Measurements from ENCODE around the gene RNF34. TPM values are rescaled to one million over a fixed set of nuclear protein-coding genes. Genes with fewer than 3 reads are reported as not detected.

Gene RNF34, protein sequence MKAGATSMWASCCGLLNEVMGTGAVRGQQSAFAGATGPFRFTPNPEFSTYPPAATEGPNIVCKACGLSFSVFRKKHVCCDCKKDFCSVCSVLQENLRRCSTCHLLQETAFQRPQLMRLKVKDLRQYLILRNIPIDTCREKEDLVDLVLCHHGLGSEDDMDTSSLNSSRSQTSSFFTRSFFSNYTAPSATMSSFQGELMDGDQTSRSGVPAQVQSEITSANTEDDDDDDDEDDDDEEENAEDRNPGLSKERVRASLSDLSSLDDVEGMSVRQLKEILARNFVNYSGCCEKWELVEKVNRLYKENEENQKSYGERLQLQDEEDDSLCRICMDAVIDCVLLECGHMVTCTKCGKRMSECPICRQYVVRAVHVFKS
- total RNA-seq, result 34.0 and 35.3 TPM in 2 replicates

DNA sequence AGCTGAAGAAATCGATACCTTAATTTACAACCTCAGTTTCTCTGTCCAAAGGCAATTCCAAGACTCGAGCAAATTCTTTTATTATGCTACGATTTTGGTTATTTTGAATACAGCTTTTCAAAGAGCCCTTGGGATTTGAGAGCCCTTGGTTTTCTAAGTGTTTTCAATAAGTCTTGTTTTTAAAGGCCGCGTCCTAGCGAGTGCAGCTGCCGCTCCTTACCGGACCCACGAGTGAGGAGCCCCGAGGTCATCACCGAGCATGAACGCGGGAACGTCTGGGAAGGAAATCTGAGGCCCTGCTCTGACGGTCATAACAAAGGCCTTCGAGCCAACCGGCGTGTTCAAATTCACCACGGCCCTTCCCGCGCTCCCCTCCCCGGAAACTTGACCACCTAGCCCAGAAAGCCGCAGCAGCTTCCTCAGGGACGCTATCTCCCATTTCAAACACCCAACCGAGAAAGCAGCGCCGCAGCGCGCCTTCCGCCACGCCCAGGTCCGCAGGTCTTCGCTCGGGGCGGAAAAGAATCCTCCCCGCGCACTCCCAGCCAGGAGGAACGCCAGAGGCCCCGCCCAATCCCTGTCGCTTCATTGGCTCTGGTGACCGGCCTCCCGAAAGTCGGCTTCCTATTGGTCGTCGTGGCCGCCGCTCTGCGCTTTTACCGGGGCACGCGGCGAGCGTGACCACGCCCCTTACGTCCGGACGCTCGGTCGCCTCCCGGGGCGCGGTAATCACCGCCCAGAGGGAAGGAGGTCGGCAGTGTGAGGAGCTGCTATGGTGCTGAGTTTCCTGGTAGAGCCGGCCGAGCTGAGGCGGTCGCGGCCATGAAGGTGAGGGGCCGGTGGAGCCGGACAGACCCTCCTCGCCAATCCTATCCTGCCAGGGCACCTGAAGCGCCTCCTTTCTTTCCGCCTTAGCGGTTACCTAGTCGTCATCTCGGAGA lies at the start of gene RNF34:
Gene RNF34, plus strand, starts transcription at position 728 of the 941 bp plus-strand sequence. Its CDS starts 95 bp downstream, at position 823.

DNA sequence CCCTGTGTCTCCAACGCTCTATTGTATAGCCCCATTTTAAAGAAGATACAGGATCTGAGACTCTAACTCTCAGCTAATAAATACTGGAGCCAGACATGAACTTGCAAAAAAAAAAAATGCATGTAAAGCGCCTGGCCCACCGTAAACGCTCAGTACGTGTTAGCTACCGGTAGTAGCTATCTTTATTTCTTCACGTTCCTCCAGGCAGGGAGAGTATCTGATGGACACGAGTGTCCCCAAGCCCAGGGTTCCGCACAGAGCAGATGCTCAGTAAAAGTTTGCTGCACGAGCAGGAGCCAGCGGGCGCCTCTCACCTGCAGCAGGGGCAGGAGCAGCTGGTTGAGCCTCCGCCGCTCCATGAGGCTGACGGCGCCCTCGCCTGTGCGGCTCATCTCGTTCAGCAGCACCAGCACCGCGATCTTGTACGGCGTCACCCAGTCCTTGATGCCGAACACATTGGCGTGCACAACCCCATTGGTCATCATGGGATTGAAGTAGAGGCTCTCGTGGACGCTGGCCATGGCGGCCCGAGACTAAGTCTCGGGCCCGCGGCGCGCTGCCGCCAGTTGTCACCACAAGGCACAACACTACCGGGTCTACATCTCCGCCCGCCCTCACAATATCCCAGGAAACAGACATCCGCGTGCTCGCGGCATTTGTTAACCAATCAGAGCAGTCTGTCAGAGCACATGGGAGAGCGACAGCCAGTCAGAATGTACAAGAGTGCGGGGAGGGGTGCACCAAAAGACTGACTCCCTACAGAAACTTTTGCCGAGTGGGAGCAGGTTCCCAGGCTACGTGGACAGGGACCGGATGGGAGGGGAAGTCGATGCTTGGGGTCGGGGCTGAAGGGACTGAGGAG lies 47.9 kb upstream of the RNF34 start, which contains the start of gene ANAPC5:
Gene ANAPC5, minus strand, starts transcription at position 592 of the 862 bp plus-strand sequence. Its CDS starts 71 bp downstream, at position 521.

Other genes starting within 250 kb of the RNF34 start
- gene P2RX4, start 190.0 kb upstream of the RNF34 start, total RNA-seq, result 8.6 and 10.2 TPM in 2 replicates
- 20.5 and 21.8 TPM in 2 replicates for gene CAMKK2, start 103.4 kb upstream of the RNF34 start, total RNA-seq
- gene ANAPC5, start 47.7 kb upstream of the RNF34 start, total RNA-seq, result 92.9 and 106 TPM in 2 replicates
- gene KDM2B, start 180.9 kb downstream of the RNF34 start, total RNA-seq, result 16.6 and 26.9 TPM in 2 replicates
- 14.1 and 14.5 TPM in 2 replicates for gene ORAI1, start 226.4 kb downstream of the RNF34 start, total RNA-seq